ENCODE measurements around the gene VSIG10L2. TPM values are rescaled to one million over a fixed set of nuclear protein-coding genes. Genes with fewer than 3 reads are reported as not detected.

Gene VSIG10L2
- total RNA-seq, 1 experiment from 2014 or later: not detected

GRCh38 chr11:125941267-125941618 is 4.6 kb upstream of the VSIG10L2 start:
- no peak overlapping the region for H3K27ac ChIP-seq (ENCODE audit: low read depth, low read length)
- DNase-seq (ENCODE audit: low read depth, low spot score) (no peak), ATAC-seq (no peak)
- peak overlapping the region; percentile 17 for H2AFZ ChIP-seq (ENCODE audit: low read depth, low read length, poor library complexity, severe bottlenecking)
- H3K27me3 ChIP-seq (ENCODE audit: insufficient read depth, low read length): no peaks in the 10 kb centered on the region
- no peaks in the 10 kb centered on the region for H4K20me1 ChIP-seq (ENCODE audit: insufficient read depth)
- no peak overlapping the region for H3K4me3 ChIP-seq (replicated peaks in 1 of 2; ENCODE audit: low read depth in 1 of 2, low read length in 2 of 2)
- intact Hi-C loops (cut with micrococcal nuclease): loop anchor here (5.0 kb wide), 1 partner anchor 121 kb away; the partner anchor contains the start of gene CDON
- H3K36me3 ChIP-seq (ENCODE audit: control insufficient read depth in 1 of 2, insufficient read depth in 2 of 2, low read length in 2 of 2): no peaks in the 10 kb centered on the region
- no peak for TF ChIP-seq EGR1 (IDR thresholded peaks at IDR 0.05; ENCODE audit: low read depth)
- TF ChIP-seq POLR2A (IDR thresholded peaks at IDR 0.05; ENCODE audit: borderline replicate concordance, extremely low read depth, insufficient read depth, insufficient read length): no peak
- TF ChIP-seq SP1 (IDR thresholded peaks at IDR 0.05; ENCODE audit: low read depth): no peak
- TF ChIP-seq REST (IDR thresholded peaks at IDR 0.05; ENCODE audit: low read depth): no peak
- no peak for TF ChIP-seq ZFX (IDR thresholded peaks at IDR 0.05)
- no peak for TF ChIP-seq FOSL1 (IDR thresholded peaks at IDR 0.05; ENCODE audit: low read depth)
- no peak for TF ChIP-seq EZH2phosphoT487 (IDR thresholded peaks at IDR 0.05; ENCODE audit: borderline replicate concordance)
- no peak for TF ChIP-seq SRF (IDR thresholded peaks at IDR 0.05; ENCODE audit: low read depth)
- no peak for TF ChIP-seq MAX (IDR thresholded peaks at IDR 0.05)
- no peaks in the 10 kb centered on the region for H3K9me2 ChIP-seq (ENCODE audit: insufficient read depth)
- ChIA-PET POLR2A (no interaction called here), RAD21 (ENCODE audit: low non-redundant PET in 1 of 2, low total read pairs in 2 of 2, uncharacterized antibody in 2 of 2, unreplicated experiment in 2 of 2) (no interaction called here), CTCF (interaction anchor here (1.9 kb wide), 1 partner anchor 253 kb away, joined by 19 read pairs; no protein-coding TSS in a partner anchor)
- H3K9ac ChIP-seq (ENCODE audit: low read length): no peak overlapping the region
- H3K79me2 ChIP-seq (ENCODE audit: insufficient read depth, low read length): no peaks in the 10 kb centered on the region
- peaks cover 7 to 22% of the 10 kb centered on the region in 2 experiments for H3K4me1 ChIP-seq (ENCODE audit: control insufficient read depth in 1 of 2, insufficient read depth in 2 of 2, low read length in 2 of 2)
- BruUV-seq (replicated peaks): no TSS peak
- no peaks in the 10 kb centered on the region for H3K9me3 ChIP-seq (ENCODE audit: control insufficient read depth in 1 of 2, insufficient read depth in 1 of 2, low read depth in 1 of 2, low read length in 2 of 2)
- H3K4me2 ChIP-seq (ENCODE audit: low read length): no peak overlapping the region
